H1 (cell line): ENCODE results near the gene KLHL35. TPM values are rescaled to one million over a fixed set of nuclear protein-coding genes. Genes with fewer than 3 reads are reported as not detected.

Source experiments
- CREB1 ChIP-seq: IDR thresholded peaks from 2 replicates; pipeline ENCODE4 v1.6.1; 2012; ENCODE audit warnings: inconsistent platforms
- CTBP2 ChIP-seq: IDR thresholded peaks from 2 replicates; pipeline ENCODE4 v1.7.0; 2011; ENCODE audit warnings: borderline replicate concordance, mild to moderate bottlenecking, moderate library complexity, mixed read lengths, low read length; ENCODE audit not compliant: insufficient read depth, insufficient read length
- GTF2F1 ChIP-seq: IDR thresholded peaks from 2 replicates; pipeline ENCODE4 v1.6.1; 2012; ENCODE audit warnings: low read depth, low read length, improper control_type of control experiment, borderline replicate concordance
- KDM5A ChIP-seq: fragments of 200-600 bp; IDR thresholded peaks from 2 replicates; pipeline ENCODE4 v1.7.1; 2012; ENCODE audit warnings: mild to moderate bottlenecking, low read length, inconsistent platforms, mixed read lengths
- SIN3A ChIP-seq, 2 experiments: IDR thresholded peaks in 1 of 2; conservative IDR thresholded peaks in 1 of 2; 2 replicates each; pipeline ENCODE4 v1.6.1; 2011 to 2012; ENCODE audit warnings: low read length in 2 of 2, improper control_type of control experiment in 1 of 2, low read depth in 1 of 2, mild to moderate bottlenecking in 1 of 2
- YY1 ChIP-seq: IDR thresholded peaks from 2 replicates; pipeline ENCODE4 v1.6.1; 2011; ENCODE audit warnings: low read depth, mild to moderate bottlenecking, low read length
- polyA plus RNA-seq, 7 experiments: library from polyadenylated mRNA; depleted of rRNA in 3 of 7; stranded (reverse) in 5 of 7; unstranded in 2 of 7; fragments of >200 nt in 5 of 7; fragments of 200-250 nt in 2 of 7; gene quantifications; 1 replicate in 5 of 7; 2 replicates in 1 of 7; 4 replicates in 1 of 7; pipeline versions ENCODE4 v1.2.1 to v1.2.3, GENCODE V29; 2011 to 2013; ENCODE audit warnings: missing spikeins in 2 of 7, mixed read lengths in 2 of 7
- total RNA-seq: library from RNA; stranded (reverse); fragmentation: NEBNext Ultra II Directional; extraction: Animal tissue kit (Norgen Biotek cat#: 25700); gene quantifications from 2 replicates; pipeline ENCODE4 v1.2.1, GENCODE V29; 2021

Gene KLHL35
- total and polyA plus RNA-seq, 2 of the 8 experiments (the other 6 are each of a cell fraction or from before 2014, with no cell fraction given), result 0.35 to 0.41 TPM

DNA sequence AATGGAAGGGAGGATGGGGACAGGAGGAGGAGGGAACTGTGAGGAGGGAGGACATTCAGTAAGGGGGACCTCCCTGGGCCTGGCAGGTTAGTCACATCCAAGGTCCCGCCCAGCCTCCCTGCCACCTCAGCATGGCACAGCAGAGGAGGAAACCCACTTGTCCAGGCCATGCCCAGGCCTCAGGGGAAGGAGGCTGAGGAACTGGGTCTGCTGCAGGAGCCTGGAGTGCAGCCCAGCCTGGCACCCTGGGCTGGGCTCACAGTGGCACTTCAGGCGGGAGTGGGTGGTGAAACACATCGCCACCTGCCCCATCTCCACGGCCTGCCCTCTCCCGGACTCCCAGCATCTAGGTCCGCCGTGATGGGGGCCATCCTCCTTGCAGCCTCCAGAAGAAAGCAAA lies 17.2 kb upstream of the KLHL35 start (continued):
- TF ChIP-seq GTF2F1 (no peak), KDM5A (no peak), SIN3A (conservative IDR thresholded peaks at IDR 0.05 in 1 of 2, IDR thresholded peaks at IDR 0.05 in 1 of 2; ENCODE audit: low read depth in 1 of 2, low read length in 2 of 2) (no peak), CTBP2 (no peak), CREB1 (no peak), YY1 (no peak)
